Natural killer cell (primary cell): ENCODE data around the gene MYCBP2. TPM values are rescaled to one million over a fixed set of nuclear protein-coding genes. Genes with fewer than 3 reads are reported as not detected.
"Not testable (repeated sequence)": the region's sequence is repeated elsewhere in the genome, so short reads cannot be mapped to it uniquely, and the experiment has no call there.

Experiments
- ATAC-seq, 3 donors: fragments of 150-1000 bp in 2 of 3; fragments of 200-7000 bp in 1 of 3; cut with Tn5 transposase; 1 replicate in 1 of 3; 2 replicates in 2 of 3; pipeline ENCODE4 v1.10.0; 2021; ENCODE audit warnings: mild to moderate bottlenecking in 2 of 3, moderate library complexity in 2 of 3
- DNase-seq, 2 donors: peaks; one replicate each; pipeline versions ENCODE4 v3.0.0 to v3.0.0-alpha.2; 2013 to 2021; ENCODE audit warnings: mixed read lengths in 1 of 2
- H3K27ac ChIP-seq: one replicate; pipeline ENCODE4 v1.5.1; 2013; ENCODE audit warnings: mild to moderate bottlenecking, low read length
- H3K27me3 ChIP-seq: one replicate; pipeline ENCODE4 v1.6.1; 2013; ENCODE audit warnings: low read length; ENCODE audit not compliant: control insufficient read depth, insufficient read depth
- H3K36me3 ChIP-seq: one replicate; pipeline ENCODE4 v1.6.1; 2013; ENCODE audit warnings: low read length; ENCODE audit not compliant: control insufficient read depth, insufficient read depth
- H3K4me1 ChIP-seq: one replicate; pipeline ENCODE4 v1.6.1; 2013; ENCODE audit warnings: low read length; ENCODE audit not compliant: control insufficient read depth, insufficient read depth
- H3K4me3 ChIP-seq: one replicate; pipeline ENCODE4 v1.5.1; 2013; ENCODE audit warnings: low read length
- H3K9me3 ChIP-seq: one replicate; pipeline ENCODE4 v1.6.1; 2013; ENCODE audit warnings: low read length; ENCODE audit not compliant: control insufficient read depth, insufficient read depth
- H3K27ac Mint-ChIP-seq, 2 donors: one replicate each; pipeline ENCODE4 v1.8.0; 2022; ENCODE audit warnings: mild to moderate bottlenecking in 2 of 2, mixed read lengths in 2 of 2, moderate library complexity in 1 of 2
- H3K27me3 Mint-ChIP-seq, 2 donors: one replicate each; pipeline ENCODE4 v1.8.0; 2022; ENCODE audit warnings: low read depth in 2 of 2, mixed read lengths in 2 of 2
- H3K36me3 Mint-ChIP-seq: one replicate; pipeline ENCODE4 v1.8.0; 2022; ENCODE audit warnings: mixed read lengths
- H3K4me1 Mint-ChIP-seq, 2 donors: one replicate each; pipeline ENCODE4 v1.8.0; 2022; ENCODE audit warnings: mixed read lengths in 2 of 2
- H3K4me3 Mint-ChIP-seq: one replicate; pipeline ENCODE4 v1.8.0; 2022; ENCODE audit warnings: mild to moderate bottlenecking, moderate library complexity, mixed read lengths
- H3K9me3 Mint-ChIP-seq, 2 donors: one replicate each; pipeline ENCODE4 v1.8.0; 2022; ENCODE audit warnings: mixed read lengths in 2 of 2
- CTCF ChIP-seq: fragments of 200-600 bp; IDR thresholded peaks from one replicate; pipeline ENCODE4 v1.8.0; 2022; ENCODE audit warnings: antibody characterized with exemption
- WGBS: methylation state at CpG from one replicate; pipeline ENCODE4 v1.1.7; 2013; ENCODE audit warnings: missing lambda C conversion rate; ENCODE audit not compliant: insufficient coverage; 5-methylcytosine and 5-hydroxymethylcytosine counted together
- intact Hi-C: fragments of 100-400 bp; cut with micrococcal nuclease; formaldehyde crosslinking; loops from one replicate; pipeline ENCODE4 v1.14.2; 2022
- total RNA-seq, 4 donors: library from RNA; stranded (reverse); fragments of 120-200 nt in 1 of 4; gene quantifications; one replicate each; pipeline versions ENCODE4 v1.2.3 to v1.2.4, GENCODE V29; 2013 to 2022

The MYCBP2 gene
- total RNA-seq, 3 donors from 2014 or later (not counting 1 experiment from before 2014, with no cell fraction given), result 119 to 155 (median 147) TPM

DNA sequence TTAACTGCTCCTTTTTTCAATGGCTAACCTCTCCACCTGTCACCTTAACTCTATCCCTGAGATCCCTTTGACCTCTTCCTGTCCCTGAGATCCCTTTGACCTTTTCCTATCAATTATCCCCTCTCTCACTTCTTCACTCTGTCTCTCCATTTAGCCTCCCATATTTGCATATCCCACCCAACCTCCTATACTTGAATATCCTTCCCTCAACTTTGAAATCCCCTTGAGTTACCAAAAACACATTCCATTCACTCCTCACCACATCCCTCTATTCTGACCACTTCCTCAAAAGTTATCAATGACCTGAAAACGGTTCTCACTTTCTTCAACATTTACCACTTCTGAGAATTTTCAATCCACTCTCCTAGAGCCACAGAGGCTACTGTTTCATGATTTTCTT, 3.0 kb downstream of the MYCBP2 start:
- Histone ChIP-seq H3K36me3 (no peaks in the 10 kb centered on the region), H3K9me3 (no peaks in the 10 kb centered on the region), H3K27ac (peak overlapping the region; percentile 5), H3K27me3 (no peaks in the 10 kb centered on the region), H3K4me3 (no peak overlapping the region), H3K4me1 (peaks cover 18% of the 10 kb centered on the region)
- Mint-ChIP-seq H3K4me1 (peaks cover 71 to 84% of the 10 kb centered on the region in 2 donors), H3K9me3 (no peaks in the 10 kb centered on the region), H3K27me3 (no peaks in the 10 kb centered on the region), H3K36me3 (no peaks in the 10 kb centered on the region), H3K27ac (peak overlapping the region; percentile 44 to 94), H3K4me3 (peak overlapping the region; percentile 96)
- ATAC-seq (no peak), DNase-seq (peak in 1 of 2 donors; percentile 20)
- WGBS, result 0% methylated on average over 1 of the region's 1 CpG
- TF ChIP-seq CTCF, result no peak
- intact Hi-C loops, result loop anchor here (2.0 kb wide), 1 partner anchor 17 kb away; no protein-coding TSS in a partner anchor

- intact Hi-C loops, result no loop called here
- H3K4me1 ChIP-seq, result peaks cover 24% of the 10 kb centered on the region
- H3K27me3 ChIP-seq, result no peaks in the 10 kb centered on the region
- no peak overlapping the region for H3K4me3 Mint-ChIP-seq
- no peak for TF ChIP-seq CTCF
- no peaks in the 10 kb centered on the region for H3K9me3 ChIP-seq
- H3K27me3 Mint-ChIP-seq, result no peaks in the 10 kb centered on the region
- WGBS, result 100% methylated on average over 2 of the region's 2 CpGs
- no peaks in the 10 kb centered on the region for H3K36me3 ChIP-seq
- no peaks in the 10 kb centered on the region for H3K9me3 Mint-ChIP-seq
- no peak overlapping the region for H3K27ac ChIP-seq
- peaks cover 74 to 75% of the 10 kb centered on the region in 2 donors for H3K4me1 Mint-ChIP-seq
- H3K27ac Mint-ChIP-seq, result peak overlapping the region in 1 of 2 donors; percentile 6
- ATAC-seq (no peak), DNase-seq (no peak)
- no peak overlapping the region for H3K4me3 ChIP-seq
- no peaks in the 10 kb centered on the region for H3K36me3 Mint-ChIP-seq
Measured at GRCh38 chr13:77319536-77319935, 7.4 kb downstream of the MYCBP2 start.

DNA sequence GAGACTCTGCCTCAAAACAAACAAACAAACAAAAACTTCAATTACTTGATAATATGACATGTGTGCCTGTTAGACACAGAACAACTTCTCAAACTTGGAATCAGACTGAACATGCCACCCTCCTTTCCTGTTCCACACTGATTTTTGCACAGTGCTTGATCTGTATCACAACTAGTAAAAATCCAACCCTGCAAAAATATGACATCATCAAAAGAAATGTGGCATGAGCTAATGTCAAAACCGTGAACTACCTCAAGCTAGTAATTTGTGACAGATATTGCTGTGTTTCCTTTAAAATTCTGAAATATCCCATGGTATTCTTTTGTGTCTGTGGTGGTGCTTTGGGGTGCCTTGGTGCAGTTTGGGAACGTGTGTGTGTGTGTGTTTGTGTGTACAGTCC, 8.2 kb downstream of the MYCBP2 start:
- no peaks in the 10 kb centered on the region for H3K9me3 ChIP-seq
- WGBS, result 46% methylated on average over 2 of the region's 2 CpGs
- TF ChIP-seq CTCF, result no peak
- no peak overlapping the region for H3K4me3 ChIP-seq
- H3K27ac ChIP-seq, result no peak overlapping the region
- no peak for ATAC-seq
- no peaks in the 10 kb centered on the region for H3K27me3 Mint-ChIP-seq
- H3K36me3 Mint-ChIP-seq, result no peaks in the 10 kb centered on the region
- no peaks in the 10 kb centered on the region for H3K27me3 ChIP-seq
- H3K36me3 ChIP-seq, result no peaks in the 10 kb centered on the region
- intact Hi-C loops, result no loop called here
- peaks cover 76% of the 10 kb centered on the region in 2 donors for H3K4me1 Mint-ChIP-seq
- H3K4me1 ChIP-seq, result peaks cover 23% of the 10 kb centered on the region
- H3K27ac Mint-ChIP-seq, result no peak overlapping the region
- no peaks in the 10 kb centered on the region for H3K9me3 Mint-ChIP-seq
- no peak for DNase-seq
- no peak overlapping the region for H3K4me3 Mint-ChIP-seq

- peaks cover 20% of the 10 kb centered on the region for H3K4me1 ChIP-seq
- Mint-ChIP-seq H3K4me3 (no peak overlapping the region), H3K36me3 (no peaks in the 10 kb centered on the region), H3K27ac (peak overlapping the region in 1 of 2 donors; percentile 35), H3K27me3 (no peaks in the 10 kb centered on the region), H3K9me3 (no peaks in the 10 kb centered on the region), H3K4me1 (peaks cover 66 to 70% of the 10 kb centered on the region in 2 donors)
- DNase-seq (no peak), ATAC-seq (peak in 1 of 3 donors; percentile 15)
- H3K27ac ChIP-seq, result no peak overlapping the region
- no peaks in the 10 kb centered on the region for H3K36me3 ChIP-seq
- intact Hi-C loops, result no loop called here
- TF ChIP-seq CTCF, result no peak
- H3K27me3 ChIP-seq, result no peaks in the 10 kb centered on the region
- WGBS, result 62% methylated on average over 3 of the region's 4 CpGs
- H3K9me3 ChIP-seq, result no peaks in the 10 kb centered on the region
- no peak overlapping the region for H3K4me3 ChIP-seq
Measured at GRCh38 chr13:77316430-77316829, 10.5 kb downstream of the MYCBP2 start.

DNA sequence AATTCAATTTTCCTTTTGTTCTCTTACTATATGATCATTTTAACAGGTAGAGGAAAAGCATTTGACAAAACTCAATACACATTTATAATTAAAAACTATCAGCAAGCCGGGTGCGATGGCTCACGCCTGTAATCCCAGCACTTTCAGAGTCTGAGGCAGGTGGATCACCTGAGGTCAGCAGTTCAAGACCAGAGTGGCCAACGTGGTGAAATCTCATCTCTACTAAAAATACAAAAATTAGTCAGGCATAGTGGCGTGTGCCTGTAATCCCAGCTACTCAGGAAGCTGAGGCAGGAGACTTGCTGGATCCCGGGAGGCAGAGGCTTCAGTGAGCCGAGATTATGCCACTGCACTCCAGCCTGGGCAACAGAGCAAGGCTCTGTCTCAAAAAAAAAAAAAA, 11.4 kb downstream of the MYCBP2 start:
- ATAC-seq, H3K27me3 Mint-ChIP-seq, H3K36me3 Mint-ChIP-seq, H3K27ac ChIP-seq, H3K36me3 ChIP-seq, H3K9me3 Mint-ChIP-seq, H3K27me3 ChIP-seq, H3K4me3 Mint-ChIP-seq, DNase-seq, H3K9me3 ChIP-seq, intact Hi-C loops, H3K4me3 ChIP-seq: not testable (repeated sequence)
- Mint-ChIP-seq H3K4me1 (peaks cover 69 to 77% of the 10 kb centered on the region in 2 donors), H3K27ac (peak overlapping the region in 1 of 2 donors; percentile 35)
- H3K4me1 ChIP-seq, result peaks cover 20% of the 10 kb centered on the region
- 90% methylated on average over 7 of the region's 7 CpGs for WGBS
